NCI-H2196 treated with DMSO at 0.1 percent for 48 hours (cell line): Measurements from ENCODE around the gene ABCA13.
"Not testable (repeated sequence)": the region's sequence is repeated elsewhere in the genome, so short reads cannot be mapped to it uniquely, and the experiment has no call there.

Experiments used
- DNase-seq: peaks from one replicate; lab custom pipeline; 2025; ENCODE audit not compliant: unreplicated experiment; lab: John Stamatoyannopoulos, UW

Gene ABCA13, protein sequence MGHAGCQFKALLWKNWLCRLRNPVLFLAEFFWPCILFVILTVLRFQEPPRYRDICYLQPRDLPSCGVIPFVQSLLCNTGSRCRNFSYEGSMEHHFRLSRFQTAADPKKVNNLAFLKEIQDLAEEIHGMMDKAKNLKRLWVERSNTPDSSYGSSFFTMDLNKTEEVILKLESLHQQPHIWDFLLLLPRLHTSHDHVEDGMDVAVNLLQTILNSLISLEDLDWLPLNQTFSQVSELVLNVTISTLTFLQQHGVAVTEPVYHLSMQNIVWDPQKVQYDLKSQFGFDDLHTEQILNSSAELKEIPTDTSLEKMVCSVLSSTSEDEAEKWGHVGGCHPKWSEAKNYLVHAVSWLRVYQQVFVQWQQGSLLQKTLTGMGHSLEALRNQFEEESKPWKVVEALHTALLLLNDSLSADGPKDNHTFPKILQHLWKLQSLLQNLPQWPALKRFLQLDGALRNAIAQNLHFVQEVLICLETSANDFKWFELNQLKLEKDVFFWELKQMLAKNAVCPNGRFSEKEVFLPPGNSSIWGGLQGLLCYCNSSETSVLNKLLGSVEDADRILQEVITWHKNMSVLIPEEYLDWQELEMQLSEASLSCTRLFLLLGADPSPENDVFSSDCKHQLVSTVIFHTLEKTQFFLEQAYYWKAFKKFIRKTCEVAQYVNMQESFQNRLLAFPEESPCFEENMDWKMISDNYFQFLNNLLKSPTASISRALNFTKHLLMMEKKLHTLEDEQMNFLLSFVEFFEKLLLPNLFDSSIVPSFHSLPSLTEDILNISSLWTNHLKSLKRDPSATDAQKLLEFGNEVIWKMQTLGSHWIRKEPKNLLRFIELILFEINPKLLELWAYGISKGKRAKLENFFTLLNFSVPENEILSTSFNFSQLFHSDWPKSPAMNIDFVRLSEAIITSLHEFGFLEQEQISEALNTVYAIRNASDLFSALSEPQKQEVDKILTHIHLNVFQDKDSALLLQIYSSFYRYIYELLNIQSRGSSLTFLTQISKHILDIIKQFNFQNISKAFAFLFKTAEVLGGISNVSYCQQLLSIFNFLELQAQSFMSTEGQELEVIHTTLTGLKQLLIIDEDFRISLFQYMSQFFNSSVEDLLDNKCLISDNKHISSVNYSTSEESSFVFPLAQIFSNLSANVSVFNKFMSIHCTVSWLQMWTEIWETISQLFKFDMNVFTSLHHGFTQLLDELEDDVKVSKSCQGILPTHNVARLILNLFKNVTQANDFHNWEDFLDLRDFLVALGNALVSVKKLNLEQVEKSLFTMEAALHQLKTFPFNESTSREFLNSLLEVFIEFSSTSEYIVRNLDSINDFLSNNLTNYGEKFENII (N-terminal part only)

DNA sequence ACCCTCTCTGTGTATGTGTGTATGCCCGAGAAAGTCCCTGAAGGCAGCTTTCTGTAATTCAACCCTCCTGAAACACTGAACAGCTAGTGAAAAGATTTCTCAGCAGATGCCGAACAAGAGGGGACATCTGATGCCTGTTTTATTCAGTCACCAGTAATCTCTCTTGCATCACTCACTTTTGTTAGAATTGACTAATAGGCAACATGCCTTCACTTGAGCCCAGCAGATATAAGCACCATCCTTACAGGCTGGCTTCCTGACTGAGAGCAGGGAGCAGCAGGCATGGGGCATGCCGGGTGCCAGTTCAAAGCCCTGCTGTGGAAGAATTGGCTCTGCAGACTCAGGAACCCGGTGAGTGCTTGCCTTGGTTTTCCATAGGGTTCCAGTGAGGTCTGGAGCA, at the start of gene ABCA13:
TSS of gene ABCA13 (plus strand) at position 257 of the 400 bp plus-strand sequence. CDS start at position 283, 26 bp downstream.
- no peak for DNase-seq

DNA sequence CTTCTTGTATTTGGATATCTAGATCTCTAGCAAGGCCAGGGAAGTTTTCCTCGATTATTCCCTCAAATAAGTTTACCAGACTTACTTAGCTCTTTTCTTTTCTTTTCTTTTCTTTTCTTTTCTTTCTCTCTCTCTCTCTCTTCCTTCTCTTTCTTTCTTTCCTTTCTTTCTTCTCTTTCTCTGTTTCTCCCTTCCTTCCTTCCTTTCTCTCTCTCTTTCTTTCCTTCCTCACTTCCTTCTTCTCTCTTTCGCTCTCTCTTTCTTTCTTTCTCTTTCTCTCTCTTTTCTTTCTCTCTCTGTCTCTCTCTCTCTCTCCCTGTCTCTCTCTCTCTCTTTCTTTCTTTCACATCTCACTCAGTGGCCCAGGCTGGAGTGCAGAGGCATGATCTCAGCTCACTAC, 45.2 kb upstream of the ABCA13 start:
- no peak for DNase-seq

DNA sequence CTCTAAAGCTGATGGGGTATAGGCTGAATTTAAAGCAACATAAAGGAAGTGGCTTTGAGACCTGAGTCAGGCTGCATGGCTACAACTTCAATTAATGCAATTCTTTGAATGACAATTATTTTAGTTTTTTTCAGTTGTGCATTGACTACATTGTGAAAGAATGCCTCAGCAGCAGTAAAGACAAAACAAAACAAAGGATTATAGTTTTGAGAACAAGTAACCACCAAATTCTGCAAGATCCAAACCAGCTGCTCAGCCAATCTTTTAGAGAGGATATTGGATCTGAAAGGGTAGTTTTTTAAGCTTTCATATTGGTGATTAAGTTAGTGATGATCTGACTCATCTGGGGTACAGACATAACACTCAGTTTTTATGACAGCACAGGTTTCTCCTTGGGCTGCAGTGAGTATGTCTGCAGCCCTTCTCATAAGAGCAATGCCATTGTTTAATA, 40.6 kb upstream of the ABCA13 start:
- DNase-seq = no peak

- no peak for DNase-seq
These were observed 38.5 kb upstream of the ABCA13 start for GRCh38 chr7:48132792-48133191.

DNA sequence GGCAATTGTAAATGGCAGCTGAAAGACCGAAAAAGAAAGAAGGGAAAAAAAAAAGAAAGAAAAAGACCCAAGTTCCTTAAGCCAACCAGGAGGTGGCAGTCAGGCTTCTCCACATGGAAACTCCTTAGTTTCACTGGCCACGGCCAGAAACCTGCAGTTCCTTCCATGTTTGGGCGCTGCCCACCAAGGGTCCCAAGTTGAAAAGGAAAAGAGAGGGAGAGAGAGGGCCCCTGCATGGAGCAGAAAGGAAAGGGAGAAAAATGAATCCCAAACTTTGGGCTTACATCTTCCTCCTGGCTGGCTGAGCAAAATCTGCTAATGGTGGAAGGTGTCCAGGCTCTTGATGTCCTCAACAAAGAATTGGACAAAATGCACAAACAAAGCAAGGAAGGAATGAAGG, 31.8 kb upstream of the ABCA13 start:
- DNase-seq = no peak

- no peak for DNase-seq
These were observed 31.1 kb upstream of the ABCA13 start for GRCh38 chr7:48140001-48140681.

DNA sequence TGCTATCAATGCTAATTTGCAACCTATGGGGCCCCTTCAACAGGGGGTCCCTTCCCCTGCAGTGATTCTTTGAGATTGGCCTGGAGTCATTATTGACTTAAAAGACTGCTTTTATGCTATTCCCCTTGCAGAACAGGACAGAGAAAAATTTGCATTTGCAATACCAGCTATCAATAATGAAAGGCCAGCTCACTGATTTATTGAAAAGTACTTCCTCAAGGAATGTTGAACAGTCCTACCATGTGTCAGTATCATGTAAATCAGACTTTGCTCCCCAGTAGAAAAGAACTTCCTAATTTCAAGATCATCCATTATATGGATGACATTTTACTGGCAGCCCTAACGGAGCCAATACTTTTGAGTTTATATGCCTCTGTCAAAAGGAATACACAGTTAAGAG, 29.7 kb upstream of the ABCA13 start:
- DNase-seq = no peak

- DNase-seq = no peak
These were observed 26.9 kb upstream of the ABCA13 start for GRCh38 chr7:48144291-48144768.

GRCh38 chr7:48147078-48147591, 24.1 kb upstream of the ABCA13 start:
- DNase-seq = no peak

DNA sequence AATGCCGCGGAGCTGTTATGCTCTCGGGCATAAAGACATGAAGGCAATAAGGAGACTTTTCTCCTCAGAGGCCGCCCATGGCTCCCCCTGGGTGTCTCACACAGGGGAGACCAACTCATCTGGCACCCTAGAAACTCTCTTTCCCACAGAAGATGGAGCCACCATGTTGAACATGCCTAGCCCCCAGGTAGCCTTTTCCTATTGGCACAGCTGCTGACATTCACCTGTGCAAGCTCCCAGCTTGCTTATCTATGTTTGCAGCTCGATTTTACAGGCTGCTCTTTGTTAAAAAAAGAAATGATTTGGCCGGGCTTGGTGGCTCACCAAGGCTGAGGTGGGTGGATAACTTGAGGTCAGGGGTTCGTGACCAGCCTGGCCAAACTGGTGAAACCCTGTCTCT, 23.6 kb upstream of the ABCA13 start:
- not testable (repeated sequence) for DNase-seq

DNA sequence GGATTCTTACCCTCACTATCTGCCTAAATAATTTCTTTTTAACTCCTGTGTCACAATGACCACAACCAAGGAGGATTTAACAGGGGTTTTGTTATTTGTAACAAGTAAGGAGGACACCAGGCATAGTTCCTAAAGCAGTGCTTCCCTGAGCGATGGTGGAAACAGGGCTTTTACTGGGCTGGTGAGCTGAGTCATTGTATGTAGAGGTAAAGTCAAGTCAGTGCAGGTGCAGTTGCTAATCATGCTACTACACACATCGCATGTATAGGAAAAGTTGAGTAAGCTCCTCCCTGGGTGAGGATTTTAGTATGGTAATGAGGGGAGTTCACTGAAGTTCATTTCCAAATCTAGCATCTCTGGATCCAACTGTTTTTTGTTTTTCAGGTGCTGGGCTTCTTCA, 22.9 kb upstream of the ABCA13 start:
- no peak for DNase-seq

- DNase-seq = no peak
These were observed 22.2 kb upstream of the ABCA13 start for GRCh38 chr7:48149058-48149457.

DNA sequence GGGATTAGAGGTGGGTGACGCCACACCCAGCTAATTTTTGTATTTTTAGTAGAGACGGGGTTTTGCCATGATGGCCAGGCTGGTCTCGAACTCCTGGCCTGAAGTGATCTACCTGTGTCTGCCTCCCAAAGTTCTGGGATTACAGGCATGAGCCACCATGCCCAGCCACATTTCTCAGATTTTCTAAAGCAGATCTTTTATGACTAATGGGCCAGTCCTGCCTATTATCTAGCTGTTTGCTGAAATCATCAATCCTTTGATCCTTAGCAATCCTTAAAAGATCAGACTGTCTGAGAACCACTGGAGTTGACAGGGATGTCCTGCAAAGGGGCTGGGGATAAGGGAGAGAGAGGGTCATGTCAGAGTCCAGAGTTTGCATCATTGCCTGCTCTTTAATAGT, 21.2 kb upstream of the ABCA13 start:
- DNase-seq = no peak

DNA sequence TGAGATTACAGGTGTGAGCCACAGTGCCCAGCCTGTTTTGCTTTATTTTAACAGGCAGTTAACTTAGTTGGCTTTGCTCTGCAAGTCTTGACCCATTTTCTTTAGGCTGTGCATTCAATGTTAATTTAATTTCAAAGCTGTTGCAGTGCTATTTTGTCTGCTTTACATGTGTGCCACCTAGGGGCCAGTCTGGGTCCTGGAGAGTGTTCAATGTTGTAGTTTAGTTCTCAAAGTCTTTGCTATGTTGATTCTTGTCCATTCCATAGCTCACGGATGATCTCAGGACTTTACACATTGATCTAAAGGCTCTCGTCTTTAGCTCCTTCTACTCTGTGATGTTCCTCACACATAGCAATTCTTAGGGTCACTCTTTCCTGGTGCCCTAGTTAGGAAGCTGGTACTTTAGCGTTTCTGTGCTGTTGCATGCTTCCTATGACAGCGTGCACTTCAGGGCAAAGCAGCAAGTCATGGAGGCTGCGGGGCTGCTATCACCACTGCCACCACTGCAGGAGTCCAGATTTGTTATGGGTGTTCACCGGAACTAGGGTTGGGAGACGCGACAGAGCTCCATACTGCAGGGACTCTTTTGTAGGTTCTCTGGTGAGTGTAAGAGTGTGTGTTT, 16.4 kb upstream of the ABCA13 start:
- DNase-seq = no peak

DNA sequence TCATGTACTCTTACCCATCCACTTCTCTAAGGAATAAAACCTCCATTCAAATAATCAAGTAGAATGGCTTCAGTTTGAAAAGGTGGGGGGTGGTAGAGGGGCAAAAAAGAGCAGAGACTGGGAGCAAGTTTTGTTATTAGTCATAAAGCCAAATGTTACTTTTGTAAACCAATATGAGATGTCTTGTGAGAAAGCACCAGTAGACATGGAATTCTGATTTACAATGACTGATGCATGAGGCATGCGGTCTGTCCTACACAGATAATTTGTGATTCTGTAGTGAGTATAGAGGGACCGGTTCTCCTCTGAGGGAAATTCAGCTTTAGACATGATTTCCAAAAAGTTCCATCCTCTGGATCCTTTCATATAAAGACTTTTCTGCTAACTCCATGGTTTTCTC, 12.9 kb upstream of the ABCA13 start:
- no peak for DNase-seq

DNA sequence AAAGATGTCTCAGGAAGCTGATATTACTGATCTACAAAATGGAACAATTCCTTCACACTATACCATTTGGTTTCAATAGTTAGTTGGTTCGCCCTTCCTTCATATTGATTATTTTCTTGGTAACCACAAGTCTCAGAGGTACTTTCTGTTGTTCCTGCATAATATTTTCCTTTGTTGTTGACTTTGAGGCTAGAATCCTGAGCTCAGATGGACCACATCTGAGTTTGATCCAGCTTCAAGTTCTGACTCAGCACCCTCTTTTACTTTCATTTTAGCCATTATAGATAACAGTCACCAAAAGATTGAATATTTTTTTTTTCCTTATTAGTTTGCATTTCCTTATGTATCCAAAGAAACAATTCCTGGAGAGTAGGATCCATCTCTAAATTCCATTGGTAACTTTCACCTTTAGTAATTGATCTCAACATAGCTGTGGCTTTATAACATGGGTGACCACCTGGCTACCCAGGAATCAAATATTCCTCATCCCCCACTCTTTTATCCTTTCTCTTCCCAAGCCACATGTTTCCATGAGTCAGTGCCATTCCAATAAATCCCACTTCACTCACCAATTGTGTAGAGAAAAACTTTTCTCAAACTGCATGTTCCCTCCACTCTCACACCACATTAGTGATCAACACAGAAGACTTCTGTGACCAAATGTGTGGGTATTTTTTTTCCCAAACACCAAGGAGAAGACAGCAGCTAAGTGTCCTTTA, 9.7 kb upstream of the ABCA13 start:
- no peak for DNase-seq

- no peak for DNase-seq
These were observed 6.1 kb upstream of the ABCA13 start for GRCh38 chr7:48165157-48165556.

DNA sequence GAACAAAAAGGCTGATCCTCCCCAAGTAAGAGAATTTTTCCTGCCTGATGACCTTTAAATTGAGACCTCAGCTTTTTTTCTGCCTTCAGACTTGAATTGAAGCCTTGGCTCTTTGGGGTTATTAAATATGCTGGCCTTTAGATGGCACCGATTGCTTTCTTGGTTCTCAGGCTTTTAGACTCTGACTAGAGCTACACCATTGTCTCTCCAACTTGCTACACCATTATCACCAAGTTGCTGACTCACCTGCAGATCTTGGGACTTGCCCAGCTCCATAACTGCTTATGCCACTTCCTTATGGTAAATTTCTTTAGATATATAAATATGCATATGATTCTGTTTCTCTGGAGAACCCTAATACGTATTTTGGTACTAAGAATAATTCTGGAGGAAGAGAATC, 3.1 kb upstream of the ABCA13 start:
- no peak for DNase-seq

- no peak for DNase-seq
These were observed 752 bp upstream of the ABCA13 start for GRCh38 chr7:48170506-48170905.
